ENCODE results near the gene CMIP. TPM values are rescaled to one million over a fixed set of nuclear protein-coding genes. Genes with fewer than 3 reads are reported as not detected.

CMIP gene
- polyA plus RNA-seq, 3 donors = 0.85 to 61.9 (median 0.93) TPM

- peaks cover 0 to 1% (median 0%) of the 10 kb centered on the region in 3 donors for H3K27me3 Mint-ChIP-seq (ENCODE audit: low read depth in 3 of 3)
- H3K4me3 Mint-ChIP-seq = peak overlapping the region in 1 of 2 donors; percentile 7
- Histone ChIP-seq H3K36me3 (replicated peaks in 1 of 2; ENCODE audit: control insufficient read depth in 1 of 2, insufficient read depth in 2 of 2, low read length in 2 of 2) (peaks cover 18 to 51% of the 10 kb centered on the region in 2 donors), H3K27me3 (ENCODE audit: control insufficient read depth in 2 of 2, insufficient read depth in 2 of 2, low read length in 2 of 2) (no peaks in the 10 kb centered on the region), H3K9ac (ENCODE audit: insufficient read depth, low read length, poor library complexity, severe bottlenecking) (no peak overlapping the region), H3K4me2 (replicated peaks; ENCODE audit: extremely low read depth, low read length, poor library complexity, severe bottlenecking) (peak overlapping the region; percentile 8), H3K27ac (ENCODE audit: low read depth in 1 of 2, low read length in 2 of 2) (peak overlapping the region in 1 of 2 donors; percentile 66), H3K4me3 (replicated peaks in 1 of 3; ENCODE audit: low read depth in 2 of 3, low read length in 3 of 3) (peak overlapping the region in 1 of 3 experiments; percentile 31), H2AFZ (ENCODE audit: insufficient read depth, low read depth, low read length, poor library complexity, severe bottlenecking) (no peak overlapping the region), H3K79me2 (ENCODE audit: insufficient read depth, low read length) (peaks cover 100% of the 10 kb centered on the region), H4K20me1 (ENCODE audit: insufficient read depth, low read length) (peaks cover 100% of the 10 kb centered on the region), H3K9me3 (replicated peaks in 1 of 2; ENCODE audit: control insufficient read depth in 1 of 2, insufficient read depth in 1 of 2, low read length in 2 of 2) (no peaks in the 10 kb centered on the region), H3K4me1 (ENCODE audit: control insufficient read depth in 1 of 2, insufficient read depth in 2 of 2, low read length in 2 of 2) (peaks cover 74 to 97% of the 10 kb centered on the region in 2 donors)
- intact Hi-C loops (cut with micrococcal nuclease) = loop anchor here in 1 of 2 donors (5.0 kb wide), 1 partner anchor 36 kb away; no protein-coding TSS in a partner anchor
- no peaks in the 10 kb centered on the region for H3K9me3 Mint-ChIP-seq
- 60% methylated on average over 1 of the region's 4 CpGs for WGBS (ENCODE audit: insufficient coverage)
- TF ChIP-seq CTCF (IDR thresholded peaks at IDR 0.05) = no peak
- peaks cover 58 to 71% of the 10 kb centered on the region in 2 donors for H3K36me3 Mint-ChIP-seq
- peak overlapping the region in 5 of 7 donors; percentile 28 to 76 (median 69) for H3K27ac Mint-ChIP-seq
- H3K4me1 Mint-ChIP-seq = peaks cover 94% of the 10 kb centered on the region
- DNase-seq = peak in 2 of 3 donors; percentile 62 to 66
These were observed 17.2 kb downstream of the CMIP start for GRCh38 chr16:81461766-81462165.

GRCh38 chr16:81462683-81463082, 18.1 kb downstream of the CMIP start:
- H3K36me3 Mint-ChIP-seq = peaks cover 50 to 65% of the 10 kb centered on the region in 2 donors
- peaks cover 100% of the 10 kb centered on the region for H3K79me2 ChIP-seq (ENCODE audit: insufficient read depth, low read length)
- TF ChIP-seq CTCF (IDR thresholded peaks at IDR 0.05) = no peak
- H3K9ac ChIP-seq (ENCODE audit: insufficient read depth, low read length, poor library complexity, severe bottlenecking) = no peak overlapping the region
- H3K4me3 Mint-ChIP-seq = no peak overlapping the region
- intact Hi-C loops (cut with micrococcal nuclease) = loop anchor here in 1 of 2 donors (5.0 kb wide), 1 partner anchor 35 kb away; no protein-coding TSS in a partner anchor
- H3K9me3 Mint-ChIP-seq = no peaks in the 10 kb centered on the region
- H4K20me1 ChIP-seq (ENCODE audit: insufficient read depth, low read length) = peaks cover 100% of the 10 kb centered on the region
- no peak overlapping the region for H3K27ac ChIP-seq (ENCODE audit: low read depth in 1 of 2, low read length in 2 of 2)
- 94% methylated on average over 4 of the region's 4 CpGs for WGBS (ENCODE audit: insufficient coverage)
- no peaks in the 10 kb centered on the region for H3K27me3 ChIP-seq (ENCODE audit: control insufficient read depth in 2 of 2, insufficient read depth in 2 of 2, low read length in 2 of 2)
- peaks cover 0 to 1% (median 0%) of the 10 kb centered on the region in 3 donors for H3K27me3 Mint-ChIP-seq (ENCODE audit: low read depth in 3 of 3)
- no peak overlapping the region for H3K4me2 ChIP-seq (replicated peaks; ENCODE audit: extremely low read depth, low read length, poor library complexity, severe bottlenecking)
- no peak overlapping the region for H2AFZ ChIP-seq (ENCODE audit: insufficient read depth, low read depth, low read length, poor library complexity, severe bottlenecking)
- H3K4me3 ChIP-seq (replicated peaks in 1 of 3; ENCODE audit: low read depth in 2 of 3, low read length in 3 of 3) = no peak overlapping the region
- H3K9me3 ChIP-seq (replicated peaks in 1 of 2; ENCODE audit: control insufficient read depth in 1 of 2, insufficient read depth in 1 of 2, low read length in 2 of 2) = no peaks in the 10 kb centered on the region
- H3K27ac Mint-ChIP-seq = peak overlapping the region in 2 of 7 donors; percentile 17 to 18
- H3K36me3 ChIP-seq (replicated peaks in 1 of 2; ENCODE audit: control insufficient read depth in 1 of 2, insufficient read depth in 2 of 2, low read length in 2 of 2) = peaks cover 17 to 44% of the 10 kb centered on the region in 2 donors
- H3K4me1 ChIP-seq (ENCODE audit: control insufficient read depth in 1 of 2, insufficient read depth in 2 of 2, low read length in 2 of 2) = peaks cover 74 to 97% of the 10 kb centered on the region in 2 donors
- peaks cover 93% of the 10 kb centered on the region for H3K4me1 Mint-ChIP-seq
- no peak for DNase-seq

All from CD14-positive monocyte (primary cell).